Measurements from ENCODE around the gene KCNK3.

DNA sequence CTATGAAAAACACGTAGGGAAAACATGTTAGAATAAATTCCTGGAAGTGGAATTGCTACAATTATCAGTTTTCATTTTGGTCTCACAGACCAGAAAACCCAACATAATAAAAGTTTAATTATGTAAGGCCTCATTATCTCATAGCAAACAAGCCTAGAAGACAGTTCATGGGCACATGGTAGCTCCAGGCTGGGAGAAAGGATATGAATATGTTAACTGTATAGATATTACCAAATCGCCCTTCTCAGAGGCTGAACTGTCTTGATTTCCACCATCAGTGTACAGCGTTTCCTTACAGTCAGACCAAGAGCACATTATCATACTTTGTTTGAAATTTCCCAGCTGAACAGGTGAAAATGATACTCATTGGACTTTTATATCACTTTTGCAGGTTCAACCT lies 54.4 kb downstream of the KCNK3 start:
- TF ChIP-seq CTCF (IDR thresholded peaks at IDR 0.05): no peak
- no peak for TF ChIP-seq POLR2A (IDR thresholded peaks at IDR 0.05)

Data from thyroid gland (tissue), 4 donors.